Endothelial cell (in vitro differentiated cells): ENCODE data around the gene CNIH2. TPM values are rescaled to one million over a fixed set of nuclear protein-coding genes. Genes with fewer than 3 reads are reported as not detected.

Experiments
- DNase-seq: peaks from one replicate; pipeline ENCODE4 v3.0.0; 2021; ENCODE audit warnings: low spot score
- H3K27ac Mint-ChIP-seq: one replicate; pipeline ENCODE4 v1.8.0; 2021; ENCODE audit warnings: mixed read lengths, inconsistent platforms; ENCODE audit not compliant: unreplicated experiment
- H3K27me3 Mint-ChIP-seq: one replicate; pipeline ENCODE4 v1.8.0; 2021; ENCODE audit warnings: mild to moderate bottlenecking, moderate library complexity, mixed read lengths, inconsistent platforms; ENCODE audit not compliant: unreplicated experiment
- H3K36me3 Mint-ChIP-seq: one replicate; pipeline ENCODE4 v1.8.0; 2021; ENCODE audit warnings: mild to moderate bottlenecking, low read depth, mixed read lengths, inconsistent platforms; ENCODE audit not compliant: unreplicated experiment
- H3K4me1 Mint-ChIP-seq: one replicate; pipeline ENCODE4 v1.8.0; 2021; ENCODE audit warnings: mild to moderate bottlenecking, mixed read lengths, inconsistent platforms; ENCODE audit not compliant: unreplicated experiment
- H3K4me3 Mint-ChIP-seq: one replicate; pipeline ENCODE4 v1.8.0; 2021; ENCODE audit warnings: mild to moderate bottlenecking, mixed read lengths, inconsistent platforms; ENCODE audit not compliant: unreplicated experiment
- H3K9me3 Mint-ChIP-seq: one replicate; pipeline ENCODE4 v1.8.0; 2021; ENCODE audit warnings: mixed read lengths, inconsistent platforms; ENCODE audit not compliant: unreplicated experiment
- total RNA-seq: library from RNA; stranded (reverse); fragmentation: NEBNext Ultra II Directional; extraction: Animal tissue kit (Norgen Biotek cat#: 25700); gene quantifications from one replicate; pipeline ENCODE4 v1.2.1, GENCODE V29; 2021; ENCODE audit not compliant: unreplicated experiment
- TF ChIP-seq, protein P1 (sequence below): fragments of 200-600 bp; sonication (generic); IDR thresholded peaks from one replicate; pipeline ENCODE4 v1.5.0; 2021; ENCODE audit warnings: antibody characterized with exemption; ENCODE audit not compliant: unreplicated experiment

The CNIH2 gene
- total RNA-seq, 1 donor from 2014 or later = 1.9 TPM

DNA sequence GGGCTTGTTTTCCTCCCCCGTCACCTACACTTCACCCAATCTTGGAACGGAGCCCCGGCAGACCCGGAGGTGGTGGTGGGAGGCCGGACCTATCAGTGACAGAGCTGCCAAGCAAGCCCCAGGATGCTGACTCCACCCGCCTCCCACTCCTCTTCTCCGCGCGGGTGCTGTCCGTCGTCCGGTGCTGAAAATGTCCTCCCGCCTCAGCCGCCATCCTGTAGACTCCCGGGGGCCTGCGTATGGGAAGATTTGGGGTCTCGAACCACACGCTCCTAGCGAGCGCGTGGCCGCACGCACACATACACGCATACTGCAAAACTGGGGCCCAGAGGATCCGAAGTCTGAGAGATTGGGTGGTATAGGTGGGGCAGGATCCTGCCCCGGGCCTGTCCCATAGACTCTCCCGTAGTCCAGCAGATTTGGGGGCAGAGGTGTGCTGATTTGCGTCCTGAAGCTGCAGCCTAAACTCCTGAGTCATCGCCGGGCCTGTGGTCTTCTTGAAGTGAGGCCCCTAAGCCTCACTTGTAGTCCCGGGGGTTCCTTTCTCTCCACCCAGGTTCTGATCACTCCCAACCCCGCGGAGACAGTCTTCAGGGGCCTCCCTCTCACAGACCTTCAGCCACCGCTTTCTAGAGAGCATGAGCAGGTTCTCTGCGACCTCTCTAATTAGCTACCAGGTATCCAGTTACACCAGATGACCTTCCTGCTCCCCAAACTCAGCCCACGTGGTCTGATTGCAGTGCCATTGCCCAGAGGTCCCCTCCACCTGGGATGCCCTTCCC, 11.8 kb downstream of the CNIH2 start:
- TF ChIP-seq, protein P1, sequence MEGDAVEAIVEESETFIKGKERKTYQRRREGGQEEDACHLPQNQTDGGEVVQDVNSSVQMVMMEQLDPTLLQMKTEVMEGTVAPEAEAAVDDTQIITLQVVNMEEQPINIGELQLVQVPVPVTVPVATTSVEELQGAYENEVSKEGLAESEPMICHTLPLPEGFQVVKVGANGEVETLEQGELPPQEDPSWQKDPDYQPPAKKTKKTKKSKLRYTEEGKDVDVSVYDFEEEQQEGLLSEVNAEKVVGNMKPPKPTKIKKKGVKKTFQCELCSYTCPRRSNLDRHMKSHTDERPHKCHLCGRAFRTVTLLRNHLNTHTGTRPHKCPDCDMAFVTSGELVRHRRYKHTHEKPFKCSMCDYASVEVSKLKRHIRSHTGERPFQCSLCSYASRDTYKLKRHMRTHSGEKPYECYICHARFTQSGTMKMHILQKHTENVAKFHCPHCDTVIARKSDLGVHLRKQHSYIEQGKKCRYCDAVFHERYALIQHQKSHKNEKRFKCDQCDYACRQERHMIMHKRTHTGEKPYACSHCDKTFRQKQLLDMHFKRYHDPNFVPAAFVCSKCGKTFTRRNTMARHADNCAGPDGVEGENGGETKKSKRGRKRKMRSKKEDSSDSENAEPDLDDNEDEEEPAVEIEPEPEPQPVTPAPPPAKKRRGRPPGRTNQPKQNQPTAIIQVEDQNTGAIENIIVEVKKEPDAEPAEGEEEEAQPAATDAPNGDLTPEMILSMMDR = no peak
- peak; percentile 83 for DNase-seq
- H3K9me3 Mint-ChIP-seq = no peaks in the 10 kb centered on the region
- peaks cover 24% of the 10 kb centered on the region for H3K27me3 Mint-ChIP-seq
- peaks cover 4% of the 10 kb centered on the region for H3K36me3 Mint-ChIP-seq
- H3K27ac Mint-ChIP-seq = peak overlapping the region; percentile 72
- peak overlapping the region; percentile 94 for H3K4me3 Mint-ChIP-seq
- H3K4me1 Mint-ChIP-seq = peaks cover 18% of the 10 kb centered on the region

DNA sequence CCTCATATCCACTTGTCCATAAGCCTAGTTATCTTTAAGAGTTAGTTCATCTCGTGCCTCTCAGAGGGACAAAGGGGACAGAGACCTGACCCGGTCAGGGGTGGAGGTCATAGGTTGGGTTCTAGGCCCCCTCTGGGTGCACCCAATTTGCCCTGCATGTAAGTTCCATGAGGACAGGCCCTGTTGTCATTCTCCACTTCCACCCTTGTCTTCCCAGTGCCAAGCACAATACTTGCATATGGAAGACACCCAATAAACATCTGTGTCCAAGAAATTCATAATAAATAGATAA, 12.3 kb downstream of the CNIH2 start:
- DNase-seq = no peak
- Mint-ChIP-seq H3K4me1 (peaks cover 18% of the 10 kb centered on the region), H3K27ac (peak overlapping the region; percentile 36), H3K9me3 (no peaks in the 10 kb centered on the region), H3K27me3 (peaks cover 24% of the 10 kb centered on the region), H3K4me3 (peak overlapping the region; percentile 94), H3K36me3 (peaks cover 4% of the 10 kb centered on the region)
- TF ChIP-seq, protein P1 = no peak

- H3K27ac Mint-ChIP-seq = no peak overlapping the region
- peaks cover 28% of the 10 kb centered on the region for H3K27me3 Mint-ChIP-seq
- peak overlapping the region; percentile 94 for H3K4me3 Mint-ChIP-seq
- no peak for DNase-seq
- H3K9me3 Mint-ChIP-seq = no peaks in the 10 kb centered on the region
- H3K36me3 Mint-ChIP-seq = peaks cover 4% of the 10 kb centered on the region
- H3K4me1 Mint-ChIP-seq = peaks cover 18% of the 10 kb centered on the region
- TF ChIP-seq, protein P1 = no peak
These were observed 13.3 kb downstream of the CNIH2 start for GRCh38 chr11:66291303-66291705.

GRCh38 chr11:66291706-66292542, 13.9 kb downstream of the CNIH2 start, which contains the start of gene TMEM151A:
TMEM151A (plus strand) TSS chr11:66291894; CDS start chr11:66292014, 120 bp downstream.
- no peak for DNase-seq
- H3K9me3 Mint-ChIP-seq = no peaks in the 10 kb centered on the region

More at GRCh38 chr11:66291706-66292542, 13.9 kb downstream of the CNIH2 start, which contains the start of gene TMEM151A:
- Mint-ChIP-seq H3K36me3 (peaks cover 4% of the 10 kb centered on the region), H3K27me3 (peaks cover 27% of the 10 kb centered on the region), H3K27ac (peak within 1 kb of the TSS; percentile 11), H3K4me3 (peak within 1 kb of the TSS; percentile 94), H3K4me1 (peaks cover 18% of the 10 kb centered on the region)
- TF ChIP-seq, protein P1 = no peak
